CD4-positive, alpha-beta T cell treated with Interferon alpha-2 for 1 hour (primary cell): ENCODE measurements around the gene SUSD1.
"Not testable (repeated sequence)": the region's sequence is repeated elsewhere in the genome, so short reads cannot be mapped to it uniquely, and the experiment has no call there.

Source experiments
- DNase-seq, 2 donors: peaks; one replicate each; pipeline ENCODE4 v3.0.0-alpha.2; 2020 to 2022

Gene SUSD1

DNA sequence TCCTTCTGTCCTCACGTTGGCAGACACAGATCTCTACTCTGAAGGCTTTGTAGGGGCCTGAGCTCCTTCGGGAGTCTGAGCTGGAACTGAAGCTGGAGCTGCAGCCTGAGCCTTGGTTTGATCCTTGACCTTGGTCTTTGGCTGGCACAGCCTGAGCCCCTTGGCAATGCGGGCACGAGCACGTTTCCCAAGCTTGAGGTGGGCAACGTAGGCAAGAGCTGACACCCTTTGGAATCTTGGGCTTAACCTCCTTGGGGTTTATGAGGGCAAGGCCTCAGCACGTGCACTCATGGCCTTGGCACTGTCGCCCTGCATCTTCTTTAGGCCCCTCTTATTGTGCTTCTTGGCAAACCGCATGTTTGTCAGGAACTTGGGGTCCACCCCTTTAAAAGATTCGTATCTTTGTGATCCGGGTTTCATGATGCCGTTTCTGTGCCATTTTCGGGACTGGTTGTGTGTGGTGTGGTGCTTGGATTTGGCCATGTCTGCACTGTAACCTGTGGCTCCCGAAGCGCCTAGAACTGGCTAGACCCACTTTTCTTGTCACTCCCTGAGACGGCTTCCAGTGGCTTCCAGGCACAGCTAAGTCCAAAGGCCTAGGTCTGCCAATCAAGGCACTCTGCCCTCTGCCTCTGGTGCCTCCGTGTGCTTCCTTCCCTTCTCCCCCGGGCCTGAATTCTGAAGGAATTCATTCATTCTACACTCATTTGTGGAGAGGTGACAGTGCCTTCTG lies 1.4 kb downstream of the SUSD1 start:
- no peak for DNase-seq

DNA sequence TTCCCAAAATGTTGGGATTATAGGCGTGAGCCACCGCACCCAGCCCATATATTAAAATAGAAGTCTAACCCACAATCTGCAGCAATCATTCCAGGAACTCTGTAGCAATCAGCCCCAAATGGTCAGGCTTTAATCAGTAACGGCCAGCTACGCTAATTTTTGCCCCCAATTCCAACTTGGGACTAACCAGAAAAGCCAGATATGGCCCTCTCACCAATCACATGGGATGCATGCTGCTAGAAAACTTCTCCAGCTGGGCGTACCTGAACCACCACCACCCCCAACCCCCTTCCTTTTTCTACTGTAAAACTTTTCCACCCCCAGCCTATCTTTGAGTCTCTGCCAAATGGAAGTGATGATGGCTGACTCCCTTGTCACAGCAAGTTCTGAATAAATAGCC lies 4.1 kb downstream of the SUSD1 start:
- DNase-seq = no peak

DNA sequence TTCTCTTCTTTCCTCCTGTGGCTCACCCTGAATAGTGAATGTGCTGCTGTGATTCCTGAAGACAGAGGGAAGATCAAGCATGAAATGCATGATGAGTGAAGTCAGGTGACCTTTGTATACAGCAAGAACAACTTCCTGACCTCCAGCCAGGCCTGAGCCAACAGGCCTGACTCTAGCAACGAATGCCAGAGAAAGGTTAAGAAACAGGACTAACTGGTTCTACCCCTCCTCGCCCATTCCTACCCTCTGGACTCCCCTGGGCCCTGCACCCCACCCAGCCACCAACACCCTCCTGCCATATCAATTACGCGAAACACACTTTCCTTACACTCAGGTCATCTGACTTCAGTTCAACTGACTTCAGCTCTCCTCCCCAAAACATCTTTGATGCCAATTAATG lies 4.9 kb downstream of the SUSD1 start:
- DNase-seq = no peak

DNA sequence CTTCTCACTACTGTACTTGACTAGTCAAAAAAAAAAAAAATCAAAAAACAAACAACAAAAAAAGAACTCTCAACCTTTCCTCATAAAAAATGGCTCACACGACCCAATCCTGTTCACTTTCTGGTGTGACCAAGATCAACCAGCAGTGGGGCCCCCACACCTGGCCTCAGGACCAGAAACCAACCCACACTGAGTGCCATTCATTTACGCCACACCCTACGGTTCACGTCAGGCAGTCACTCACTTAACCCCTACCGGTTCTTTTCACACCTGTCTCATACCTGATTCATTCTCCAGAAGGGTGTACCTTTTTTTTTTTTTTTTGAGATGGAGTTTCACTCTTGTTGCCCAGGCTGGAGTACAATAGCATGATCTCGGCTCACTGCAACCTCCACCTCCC lies 5.7 kb downstream of the SUSD1 start:
- DNase-seq = no peak

DNA sequence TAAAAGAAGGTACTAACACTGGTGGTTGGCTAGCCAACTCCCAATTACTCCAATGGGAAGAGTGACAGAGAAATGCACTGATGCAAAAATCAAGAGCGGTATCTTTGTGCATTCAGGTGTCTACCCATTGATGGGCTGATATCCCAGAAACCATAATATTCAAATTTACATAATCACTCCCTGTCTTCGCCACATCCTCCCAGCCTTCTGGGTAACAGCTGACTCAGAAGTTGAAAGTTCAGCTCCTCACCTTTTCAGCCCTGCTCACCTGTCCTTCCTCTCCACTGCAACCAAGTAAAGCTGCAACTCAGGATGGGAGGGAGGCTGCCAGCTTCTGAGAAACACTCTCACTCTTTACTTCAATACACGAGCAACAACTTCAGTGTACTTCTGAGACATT lies 6.9 kb downstream of the SUSD1 start:
- peak in 1 of 2 donors; percentile 21 for DNase-seq

DNA sequence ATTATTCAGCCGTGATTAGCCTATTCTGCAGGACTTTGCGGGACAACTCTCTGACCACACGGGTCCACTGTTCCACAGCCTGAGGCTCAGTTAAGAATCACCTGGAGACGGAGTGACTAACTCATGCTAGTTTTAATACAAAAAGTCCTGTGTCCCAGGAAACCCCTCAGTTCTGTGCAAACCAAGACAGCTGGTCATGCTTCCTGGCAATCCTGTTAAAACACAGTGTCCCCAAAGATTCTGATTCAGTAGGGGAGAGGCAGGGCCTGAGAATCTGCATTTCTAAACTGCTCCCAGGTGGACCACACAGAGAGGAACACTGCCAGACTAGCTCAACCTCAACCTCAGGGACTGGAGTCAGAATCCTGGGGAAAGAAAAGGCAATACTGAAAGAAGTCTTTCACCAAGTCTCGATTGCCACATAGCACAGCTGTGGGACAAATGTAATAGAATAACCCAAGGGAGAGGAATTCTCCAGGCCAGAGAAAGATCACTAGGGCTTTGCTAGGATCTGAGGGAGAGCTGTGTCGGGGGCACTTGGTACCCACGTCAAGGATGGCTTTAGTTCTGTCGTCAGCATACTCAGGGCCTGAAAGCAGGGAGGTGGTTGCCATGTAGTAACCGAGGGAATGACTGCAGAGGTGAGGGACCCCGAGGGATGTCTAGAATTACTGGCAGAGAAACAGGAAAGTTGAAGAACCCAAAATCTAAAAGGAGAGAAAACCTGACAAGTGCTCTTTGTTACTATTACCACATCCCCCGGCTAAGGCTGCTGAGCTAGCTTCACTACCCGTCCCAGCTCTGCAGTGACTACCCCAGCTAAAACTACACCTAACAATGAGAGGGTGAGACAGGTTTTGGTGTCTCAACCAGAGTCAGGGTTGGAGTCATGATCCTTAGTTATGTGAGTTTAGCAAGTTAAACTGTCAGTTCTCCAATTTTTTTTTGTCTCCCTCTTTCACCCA lies 8.6 kb downstream of the SUSD1 start:
- no peak for DNase-seq

DNA sequence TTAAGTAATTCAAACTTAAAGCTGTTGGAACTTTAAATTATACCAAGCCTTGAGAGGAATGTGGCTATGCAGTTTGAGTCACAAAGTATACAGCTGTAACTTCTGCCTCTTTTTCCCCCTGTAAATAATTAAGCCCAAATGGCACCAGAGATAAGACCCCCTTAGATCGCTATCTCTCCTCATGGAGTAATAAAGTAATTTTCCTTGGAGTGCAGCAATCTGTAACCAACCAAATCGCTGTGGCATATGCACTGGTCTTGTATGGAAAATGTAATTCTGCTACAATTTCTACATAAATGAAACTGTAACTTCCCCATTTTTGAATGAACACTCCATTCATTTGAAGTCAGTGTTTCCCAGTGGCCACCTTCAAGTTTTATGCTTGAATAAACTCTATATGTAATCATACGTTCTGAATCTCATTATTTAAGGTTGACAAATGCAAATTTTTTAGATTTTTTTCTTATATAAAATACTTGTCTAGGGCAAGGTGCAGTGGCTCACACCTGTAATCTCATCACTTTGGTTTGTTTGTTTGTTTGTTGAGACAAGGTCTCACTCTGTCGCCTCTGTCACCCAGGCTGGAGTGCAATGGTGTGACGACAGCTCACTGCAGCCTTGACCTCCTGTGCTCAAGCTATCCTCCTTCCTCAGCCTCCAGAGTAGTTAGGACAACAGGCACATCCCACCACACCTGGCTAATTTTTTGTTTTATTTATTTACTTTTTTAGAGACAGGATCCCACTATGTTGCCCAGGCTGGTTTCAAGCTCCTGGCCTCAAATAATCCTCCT lies 12.3 kb downstream of the SUSD1 start:
- DNase-seq = no peak

DNA sequence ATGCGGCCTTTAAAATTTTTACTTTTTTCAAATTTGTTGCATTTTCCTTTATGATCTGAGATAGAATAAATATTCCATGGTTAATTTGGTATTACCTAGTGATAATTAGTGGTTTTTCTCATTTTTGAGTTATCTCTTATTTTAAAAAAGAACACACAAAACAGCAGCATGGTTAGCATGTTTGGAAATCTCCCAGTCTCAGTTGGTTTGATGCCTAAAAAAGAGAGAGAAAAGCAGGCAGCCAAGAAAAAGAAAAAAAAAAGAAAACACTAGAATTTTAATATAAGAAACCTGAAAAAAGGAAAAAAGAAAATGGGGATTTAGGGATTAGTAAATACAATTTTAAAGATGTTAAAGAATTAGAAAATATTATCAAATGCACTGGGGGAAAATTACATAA lies 15.3 kb downstream of the SUSD1 start:
- DNase-seq = no peak

DNA sequence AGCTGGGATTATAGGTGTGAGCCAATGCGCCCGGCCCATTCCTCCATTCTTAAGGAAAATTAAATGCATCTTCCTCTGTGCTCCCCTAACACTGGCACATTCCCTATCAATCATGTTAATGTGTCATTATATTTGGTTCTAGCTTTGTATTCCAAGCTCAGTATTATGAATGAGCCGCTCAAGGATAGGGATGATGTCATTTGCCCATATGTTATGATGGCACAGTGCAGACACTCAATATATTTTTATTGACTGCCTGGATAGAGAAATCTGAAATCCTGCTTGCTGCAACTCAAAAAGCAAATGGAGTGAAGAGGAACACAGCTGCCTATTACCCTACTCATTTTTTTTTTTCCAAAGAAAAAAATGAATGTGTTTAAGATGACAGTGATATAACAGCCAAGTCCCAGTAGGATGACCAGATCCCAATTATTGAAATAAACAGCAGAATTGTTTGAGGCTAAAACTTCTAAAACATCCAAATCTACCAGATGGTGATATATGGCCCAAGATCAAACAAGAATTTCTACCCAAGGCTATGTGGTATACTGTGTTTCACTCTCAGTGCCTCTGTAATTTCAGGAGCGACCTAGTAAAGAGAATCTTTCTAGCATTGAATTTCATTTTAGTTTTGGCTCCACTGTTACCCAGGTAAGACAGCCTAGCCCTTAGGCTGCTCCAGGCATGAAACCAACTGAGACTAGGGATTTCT lies 16.3 kb downstream of the SUSD1 start:
- DNase-seq = no peak

DNA sequence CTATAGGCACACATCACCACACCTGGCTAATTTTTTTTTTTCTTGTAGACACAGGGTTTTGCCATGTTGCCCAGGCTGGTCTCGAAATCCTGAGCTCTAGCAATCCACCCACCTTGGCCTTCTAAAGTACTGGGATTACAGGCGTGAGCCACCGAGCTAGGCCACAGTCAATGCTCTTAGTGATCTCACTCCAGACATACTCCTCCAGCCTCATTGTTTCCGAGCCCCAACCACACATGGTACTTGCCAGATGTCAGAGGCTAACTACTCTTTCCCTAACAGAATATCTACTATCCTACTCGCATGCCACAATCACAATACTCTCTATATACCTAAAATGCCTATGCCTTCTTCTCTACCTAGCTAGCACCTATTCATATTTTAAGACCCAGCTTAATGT lies 17.1 kb downstream of the SUSD1 start:
- no peak for DNase-seq

DNA sequence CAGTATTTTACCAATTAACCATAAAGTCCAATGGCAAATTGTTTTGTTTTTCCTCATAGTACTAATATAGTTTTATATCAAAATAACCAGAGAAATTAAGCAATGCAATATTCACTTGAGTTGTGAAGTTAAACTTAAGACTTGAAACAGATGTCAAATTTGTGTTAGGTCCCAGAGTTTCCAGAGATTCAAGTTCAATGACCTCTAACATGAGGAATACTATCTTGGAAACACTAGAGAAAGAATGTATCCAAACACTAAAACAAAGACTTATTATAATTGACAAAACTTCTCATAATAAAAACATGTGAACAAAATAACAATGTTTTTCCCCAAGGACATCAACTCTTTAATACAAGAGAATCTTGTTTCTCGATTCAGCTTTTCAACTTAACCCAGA lies 18.0 kb downstream of the SUSD1 start:
- no peak for DNase-seq

DNA sequence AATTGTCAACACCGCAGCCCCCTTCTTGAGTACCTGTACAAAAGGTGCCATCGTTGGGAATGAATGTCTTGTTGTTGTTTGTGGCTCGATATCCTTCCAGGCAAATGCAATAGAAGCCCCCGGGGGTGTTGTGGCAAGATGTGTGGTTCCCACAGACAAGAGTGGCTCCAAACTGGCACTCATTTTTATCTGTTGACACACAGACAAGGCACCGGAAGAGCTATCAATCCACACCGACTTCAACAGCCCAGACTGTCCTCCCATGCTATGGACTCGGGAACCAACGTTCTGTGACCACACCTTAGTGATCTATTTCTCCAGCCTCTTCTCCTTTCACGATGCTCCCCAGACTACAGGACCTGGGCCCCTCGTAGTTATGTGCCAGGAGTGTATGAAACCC lies 25.9 kb downstream of the SUSD1 start:
- DNase-seq = no peak

DNA sequence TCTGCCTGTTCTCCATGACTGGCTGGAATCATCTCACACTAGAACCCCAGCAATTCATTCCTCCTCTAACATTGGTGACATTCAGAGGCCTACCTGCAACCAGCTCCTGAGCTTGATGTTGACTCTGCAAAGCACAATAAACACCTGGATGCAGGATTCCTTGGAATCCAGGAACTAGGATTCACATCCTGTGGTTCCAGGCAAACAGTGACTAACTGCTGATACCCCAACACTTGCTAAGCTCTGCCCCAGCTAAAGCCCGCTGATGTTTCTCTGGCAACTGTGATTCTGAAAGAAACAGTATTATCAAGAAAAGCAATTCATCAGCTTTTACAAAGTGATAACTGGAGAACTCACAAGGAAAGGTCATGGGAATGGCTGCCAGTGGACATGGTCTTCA lies 29.2 kb downstream of the SUSD1 start:
- no peak for DNase-seq

DNA sequence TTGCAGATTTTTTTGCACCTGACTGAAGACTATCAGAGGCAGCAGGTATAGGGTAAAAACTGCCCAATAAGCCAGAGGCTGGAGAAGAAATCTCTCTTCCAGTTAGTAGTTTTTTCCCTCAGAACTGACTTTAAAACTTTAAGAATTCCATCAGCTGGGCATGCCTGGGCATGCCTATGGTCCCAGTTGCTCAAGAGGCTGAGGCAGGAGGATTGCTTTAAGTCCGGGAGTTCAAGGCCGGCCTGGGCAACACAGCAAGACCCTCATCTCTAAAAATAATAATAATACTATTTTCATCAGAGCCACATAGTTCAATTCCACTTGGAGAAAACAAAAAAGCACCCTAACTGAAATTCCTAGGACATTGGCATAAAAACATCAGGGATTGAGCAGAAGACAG lies 30.3 kb downstream of the SUSD1 start:
- no peak for DNase-seq

DNA sequence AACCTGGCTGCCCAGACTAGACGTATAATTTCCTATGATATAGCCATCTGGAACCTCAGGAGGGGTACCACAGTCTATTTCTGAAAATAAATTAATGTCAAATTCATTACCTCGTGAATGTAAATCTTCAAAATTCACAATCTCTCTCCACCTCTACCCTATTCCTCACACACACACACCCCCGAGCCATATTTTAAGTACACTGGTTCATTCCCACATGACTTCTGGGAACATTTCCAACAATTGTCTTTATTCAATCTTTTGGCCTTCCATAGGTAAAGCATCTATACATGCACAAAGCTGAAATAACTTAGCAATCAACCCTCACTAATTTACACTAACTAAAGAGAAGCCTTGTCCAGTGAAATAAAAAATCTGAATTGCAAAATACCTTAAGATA lies 32.7 kb downstream of the SUSD1 start:
- DNase-seq = no peak

DNA sequence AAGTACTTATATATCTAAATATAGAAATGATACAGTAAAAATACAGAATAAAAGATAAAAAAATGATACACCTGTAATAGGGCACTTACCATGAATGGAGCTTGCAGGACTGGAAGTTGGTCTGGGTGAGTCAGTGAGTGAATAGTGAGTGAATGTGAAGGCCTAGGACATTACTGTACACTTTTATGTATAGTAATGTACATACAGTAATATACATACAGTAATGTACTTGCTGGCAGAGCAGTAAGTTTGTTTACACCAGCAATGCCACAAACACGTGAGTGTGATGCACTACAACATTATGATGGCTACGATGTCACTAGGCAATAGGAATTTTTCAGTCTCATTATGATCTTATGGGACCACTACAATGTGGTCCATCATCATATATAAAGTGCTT lies 34.2 kb downstream of the SUSD1 start:
- DNase-seq = no peak

DNA sequence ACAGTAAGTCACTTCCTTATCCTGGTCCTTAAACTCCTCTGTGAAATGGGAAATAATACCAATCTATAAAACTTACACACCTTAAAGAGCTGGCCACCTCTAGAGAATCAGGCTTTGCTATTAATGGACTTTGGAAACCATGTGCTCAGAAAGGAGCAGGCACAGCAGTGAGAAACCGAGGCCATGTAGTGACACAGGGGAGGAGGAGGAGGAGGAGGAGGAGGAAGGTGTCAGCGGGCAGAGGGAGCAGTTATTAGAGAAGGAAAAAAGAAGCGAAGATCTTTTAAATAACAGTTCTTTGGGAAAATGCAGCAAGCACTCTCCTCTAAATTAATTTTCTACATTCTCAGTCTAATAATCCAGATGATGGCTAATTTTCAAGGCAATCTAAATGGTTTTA lies 38.0 kb downstream of the SUSD1 start:
- DNase-seq = no peak

DNA sequence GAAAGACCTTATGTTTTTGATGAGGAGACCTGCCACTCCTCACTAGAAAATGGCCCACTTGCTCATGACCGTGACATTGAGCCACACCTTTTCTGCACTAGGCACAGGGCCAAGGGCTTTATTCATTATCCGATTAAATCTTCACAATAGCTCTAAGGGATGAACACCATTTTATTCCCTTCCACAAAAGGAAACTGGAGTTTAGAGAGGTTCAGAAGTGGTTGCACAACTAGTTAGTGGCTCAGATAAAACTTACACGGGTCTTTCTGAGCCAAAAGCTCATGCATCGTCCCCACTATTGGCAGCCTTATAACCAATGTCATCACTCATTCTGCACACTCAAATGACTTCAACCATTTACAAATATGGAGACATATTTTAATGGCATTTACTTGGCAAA lies 39.4 kb downstream of the SUSD1 start:
- no peak for DNase-seq

DNA sequence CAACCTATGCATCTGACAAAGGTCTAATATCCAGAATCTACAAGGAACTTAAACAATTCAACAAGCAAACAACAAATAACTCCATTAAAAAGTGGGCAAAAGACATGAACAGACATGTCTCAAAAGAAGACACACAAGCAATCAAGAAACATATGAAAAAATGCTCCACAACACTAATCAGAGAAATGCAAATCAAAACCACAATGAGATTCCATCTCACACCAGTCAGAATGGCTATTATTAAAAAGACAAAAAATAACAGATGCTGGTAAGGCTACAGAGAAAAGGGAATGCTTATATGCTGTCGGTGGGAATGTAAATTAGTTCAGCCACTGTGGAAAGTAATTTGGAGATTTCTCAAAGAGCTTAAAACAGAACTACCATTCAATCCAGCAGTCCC lies 41.3 kb downstream of the SUSD1 start:
- not testable (repeated sequence) for DNase-seq

DNA sequence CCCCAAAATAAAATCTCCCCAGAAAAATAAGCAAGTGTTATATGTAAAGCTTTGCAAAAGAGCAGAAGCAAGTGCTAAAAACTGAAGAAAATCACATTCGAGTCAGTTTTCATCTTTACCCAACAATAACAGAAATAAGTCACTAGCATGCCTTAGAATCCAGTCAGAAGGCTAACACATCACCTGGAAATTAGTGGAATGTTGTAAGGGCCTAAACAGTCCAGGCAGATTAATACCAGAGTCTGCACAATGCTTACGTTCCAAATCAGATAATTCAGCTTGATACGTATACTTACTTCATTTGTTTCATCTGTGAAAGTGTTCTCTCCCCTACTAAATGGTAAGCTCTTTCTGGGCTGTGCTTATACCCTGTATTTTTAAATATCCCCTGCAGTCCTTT lies 42.7 kb downstream of the SUSD1 start:
- no peak for DNase-seq

DNA sequence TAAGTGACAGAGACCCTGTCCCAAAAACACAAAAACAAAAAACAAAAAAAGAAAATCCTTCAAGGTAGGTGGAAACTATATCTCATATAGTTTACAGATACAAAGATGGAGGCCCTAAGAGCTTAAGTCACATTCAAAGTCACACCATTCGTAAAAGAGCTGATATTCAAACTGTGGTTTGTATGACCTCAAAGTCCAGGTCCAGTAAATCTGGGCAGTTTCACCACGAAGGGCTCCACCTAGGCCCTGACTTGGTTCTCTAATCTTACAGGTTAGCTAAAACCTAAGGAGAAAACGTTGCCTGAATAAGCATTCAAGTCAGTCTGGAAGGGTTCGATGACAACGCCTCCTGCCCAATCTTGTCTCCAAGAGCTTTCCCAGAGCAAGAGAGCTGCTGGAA lies 44.1 kb downstream of the SUSD1 start:
- DNase-seq = no peak

DNA sequence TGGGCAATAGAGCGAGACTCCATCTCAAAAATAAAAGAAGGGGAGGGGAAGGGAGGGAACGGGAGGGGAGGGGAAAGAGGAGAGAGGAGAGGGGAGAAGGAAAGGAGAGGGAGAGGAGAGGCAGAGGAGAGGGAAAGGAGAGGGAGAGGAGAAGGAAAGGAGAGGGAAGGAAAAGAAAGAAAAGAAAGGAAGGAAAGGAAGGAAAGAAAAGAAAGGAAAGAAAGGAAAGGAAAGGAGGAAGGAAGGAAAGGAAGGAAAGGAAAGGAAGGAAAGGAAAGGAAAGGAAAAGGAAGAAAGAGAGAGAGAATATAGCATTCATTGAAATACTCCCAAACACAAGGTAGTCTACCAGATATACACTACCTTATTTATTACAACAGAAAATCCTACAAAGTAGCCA lies 44.8 kb downstream of the SUSD1 start:
- no peak for DNase-seq

DNA sequence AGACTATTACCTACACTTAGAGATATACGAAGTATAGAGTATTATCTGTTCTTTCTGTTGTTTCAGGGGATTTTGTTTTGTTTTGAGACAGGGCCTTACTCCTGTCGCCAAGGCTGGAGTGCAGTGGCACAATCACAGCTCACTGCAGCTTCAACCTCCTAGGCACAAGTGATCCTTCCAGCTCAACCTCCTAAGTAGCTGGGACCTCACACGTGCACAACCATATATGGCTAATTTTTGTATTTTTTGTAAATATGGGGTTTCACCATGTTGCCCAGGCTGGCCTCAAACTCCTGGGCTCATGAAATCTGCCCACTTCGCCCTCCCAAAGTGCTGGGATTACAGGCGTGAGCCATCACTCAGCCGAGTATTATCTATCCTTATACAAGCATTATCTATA lies 45.9 kb downstream of the SUSD1 start:
- DNase-seq = no peak
